D721Med (cell line): ENCODE results near the gene KIAA1210.

ENCODE experiments used
- DNase-seq: peaks from one replicate; pipeline ENCODE4 v3.0.0; 2011; ENCODE audit warnings: low spot score; ENCODE audit not compliant: insufficient read length
- FAIRE-seq: peaks from 2 replicates; lab custom pipeline; 2011; peaks lifted over from hg19 to GRCh38; lab: Jason Lieb, UNC
- TF ChIP-seq, protein P1 (sequence below): IDR thresholded peaks from 2 replicates; pipeline ENCODE4 v1.5.1; 2012; ENCODE audit warnings: mild to moderate bottlenecking, control low read depth; ENCODE audit not compliant: insufficient read depth; ENCODE audit errors: missing control alignments

The KIAA1210 gene

DNA sequence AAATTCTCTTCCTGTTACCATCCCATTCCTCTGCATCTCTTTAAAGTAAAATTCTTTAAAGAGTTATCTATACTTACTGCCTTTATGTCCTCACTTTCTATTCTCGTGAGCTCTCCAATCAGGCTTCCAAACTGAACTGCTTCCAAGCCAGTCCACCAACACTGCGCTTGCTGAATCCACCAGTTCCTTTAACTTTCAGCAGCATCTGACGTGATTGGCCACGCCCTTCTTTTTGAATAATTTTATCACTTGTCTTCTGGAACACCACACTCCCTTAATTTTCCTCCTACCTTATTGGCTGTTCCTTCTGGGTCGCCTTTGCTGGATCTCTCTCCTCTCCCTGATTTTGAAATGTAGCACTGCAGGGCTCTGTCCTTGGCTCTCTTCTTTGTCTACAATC lies at the start of gene KIAA1210:
TSS of gene KIAA1210 (minus strand) at position 163 of the 400 bp plus-strand sequence. CDS start 4,170 bp downstream, outside the sequence.
- FAIRE-seq (no peak), DNase-seq (no peak)
- TF ChIP-seq, protein P1, sequence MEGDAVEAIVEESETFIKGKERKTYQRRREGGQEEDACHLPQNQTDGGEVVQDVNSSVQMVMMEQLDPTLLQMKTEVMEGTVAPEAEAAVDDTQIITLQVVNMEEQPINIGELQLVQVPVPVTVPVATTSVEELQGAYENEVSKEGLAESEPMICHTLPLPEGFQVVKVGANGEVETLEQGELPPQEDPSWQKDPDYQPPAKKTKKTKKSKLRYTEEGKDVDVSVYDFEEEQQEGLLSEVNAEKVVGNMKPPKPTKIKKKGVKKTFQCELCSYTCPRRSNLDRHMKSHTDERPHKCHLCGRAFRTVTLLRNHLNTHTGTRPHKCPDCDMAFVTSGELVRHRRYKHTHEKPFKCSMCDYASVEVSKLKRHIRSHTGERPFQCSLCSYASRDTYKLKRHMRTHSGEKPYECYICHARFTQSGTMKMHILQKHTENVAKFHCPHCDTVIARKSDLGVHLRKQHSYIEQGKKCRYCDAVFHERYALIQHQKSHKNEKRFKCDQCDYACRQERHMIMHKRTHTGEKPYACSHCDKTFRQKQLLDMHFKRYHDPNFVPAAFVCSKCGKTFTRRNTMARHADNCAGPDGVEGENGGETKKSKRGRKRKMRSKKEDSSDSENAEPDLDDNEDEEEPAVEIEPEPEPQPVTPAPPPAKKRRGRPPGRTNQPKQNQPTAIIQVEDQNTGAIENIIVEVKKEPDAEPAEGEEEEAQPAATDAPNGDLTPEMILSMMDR = no peak

DNA sequence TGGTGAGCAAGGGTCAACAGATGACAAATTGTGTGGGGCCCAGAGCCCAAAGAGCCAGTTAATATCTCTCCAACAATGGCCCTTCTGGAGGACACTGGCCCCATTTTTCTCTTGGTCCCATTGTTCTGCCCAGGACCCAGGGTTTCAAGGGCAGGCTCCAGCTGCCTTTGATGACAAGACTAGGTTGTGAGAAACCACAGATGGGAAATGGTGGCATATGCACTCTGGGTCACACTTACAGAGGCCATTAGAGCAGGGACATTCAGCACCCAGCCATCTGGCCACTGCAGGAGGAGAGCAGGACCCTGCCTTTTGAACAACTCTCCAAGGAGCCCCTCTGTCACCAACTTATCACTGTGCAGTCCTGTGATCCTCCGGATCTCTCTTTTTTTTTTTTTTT lies 49.7 kb upstream of the KIAA1210 start:
- FAIRE-seq (no peak), DNase-seq (no peak)
- TF ChIP-seq, protein P1 = no peak

DNA sequence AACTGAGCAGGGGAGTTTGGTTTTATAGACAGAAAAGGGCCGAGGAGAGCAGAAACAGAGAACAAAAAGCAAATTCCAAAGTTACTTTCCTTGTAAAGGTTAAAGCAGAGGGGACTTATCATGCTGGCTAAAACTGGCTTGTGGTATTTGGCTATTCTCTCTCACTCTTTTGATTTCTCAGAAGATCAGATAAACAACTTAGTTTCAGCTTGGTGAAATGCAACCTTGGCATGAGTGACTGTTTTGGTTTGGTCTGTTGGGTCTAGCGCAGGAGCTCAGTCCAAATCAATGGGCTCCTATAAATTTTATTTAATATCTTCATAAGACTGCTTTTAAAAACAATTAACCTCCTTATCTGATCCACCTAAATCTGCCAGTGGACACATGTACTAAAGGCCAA lies 47.3 kb upstream of the KIAA1210 start:
- FAIRE-seq (no peak), DNase-seq (no peak)
- TF ChIP-seq, protein P1 = no peak

DNA sequence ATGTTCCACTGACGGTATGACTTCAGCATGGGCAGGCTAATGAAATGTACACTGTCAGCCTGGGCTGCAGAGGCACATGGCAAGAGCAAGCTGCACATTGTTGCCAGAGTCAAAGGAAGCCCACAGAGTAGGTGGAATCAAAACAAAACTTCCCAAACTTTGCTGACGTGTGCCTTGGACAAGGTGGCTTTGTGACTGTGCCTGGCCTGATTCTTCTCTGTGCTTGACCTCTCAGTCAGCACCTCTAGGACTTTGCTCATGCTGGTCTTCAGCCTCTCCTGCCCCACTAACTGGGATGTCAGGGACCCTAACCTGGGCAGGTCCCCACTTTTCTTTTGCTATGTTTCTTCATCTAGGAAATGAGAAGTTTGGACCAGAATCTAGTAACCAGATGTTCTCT lies 40.5 kb upstream of the KIAA1210 start:
- TF ChIP-seq, protein P1 = no peak
- DNase-seq (no peak), FAIRE-seq (no peak)

DNA sequence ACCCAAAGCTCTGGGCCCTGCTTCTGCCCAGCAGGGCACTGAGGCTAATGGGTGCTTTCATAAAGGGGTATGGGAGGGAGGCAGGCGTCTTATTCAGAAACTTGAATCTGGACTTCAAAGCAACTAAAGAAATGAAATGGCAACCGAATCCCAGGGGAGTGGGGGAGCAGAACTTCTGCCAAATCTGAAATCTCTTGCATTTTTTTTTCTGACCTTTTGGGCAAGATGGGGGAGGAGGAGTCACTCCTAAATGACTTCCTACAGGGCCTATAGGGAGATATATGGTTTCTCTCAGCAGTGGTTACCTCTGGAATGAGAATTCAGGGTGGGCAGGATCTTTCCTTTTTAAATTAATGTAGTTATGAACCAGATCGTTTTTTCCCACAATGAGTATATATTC lies 30.6 kb upstream of the KIAA1210 start:
- DNase-seq (no peak), FAIRE-seq (no peak)
- TF ChIP-seq, protein P1 = no peak

- no peak for DNase-seq
- FAIRE-seq = no peak
- TF ChIP-seq, protein P1 = no peak
Measured at GRCh38 chrX:119156241-119156640, 28.6 kb upstream of the KIAA1210 start.

GRCh38 chrX:119155416-119156035 lies 27.9 kb upstream of the KIAA1210 start:
- FAIRE-seq = no peak
- TF ChIP-seq, protein P1 = no peak
- no peak for DNase-seq
